Activated naive CD4-positive, alpha-beta T cell treated with anti-CD3 and anti-CD28 coated beads for 36 hours (primary cell): Measurements from ENCODE around the gene KRTAP3-2. TPM values are rescaled to one million over a fixed set of nuclear protein-coding genes. Genes with fewer than 3 reads are reported as not detected.
"Not testable (repeated sequence)": the region's sequence is repeated elsewhere in the genome, so short reads cannot be mapped to it uniquely, and the experiment has no call there.

Experiments used
- CTCF ChIA-PET: fragments of 350-600 bp; sonication (Branson Sonifier 250); formaldehyde crosslinking; loops from one replicate; lab custom pipeline; 2021; ENCODE audit warnings: antibody characterized with exemption; lab: Charles Lee
- DNase-seq: peaks from one replicate; pipeline ENCODE4 v3.0.0-alpha.2; 2020
- H3K27ac Mint-ChIP-seq: one replicate; pipeline ENCODE4 v1.8.0; 2021; ENCODE audit warnings: mild to moderate bottlenecking, mixed read lengths
- H3K27me3 Mint-ChIP-seq: one replicate; pipeline ENCODE4 v1.8.0; 2021; ENCODE audit warnings: low read depth, mixed read lengths
- H3K36me3 Mint-ChIP-seq: one replicate; pipeline ENCODE4 v1.8.0; 2021; ENCODE audit warnings: low read depth, mixed read lengths
- H3K4me1 Mint-ChIP-seq: one replicate; pipeline ENCODE4 v1.8.0; 2021; ENCODE audit warnings: low read depth, mixed read lengths
- H3K4me3 Mint-ChIP-seq: one replicate; pipeline ENCODE4 v1.8.0; 2021; ENCODE audit warnings: mild to moderate bottlenecking, moderate library complexity, mixed read lengths
- H3K9me3 Mint-ChIP-seq: one replicate; pipeline ENCODE4 v1.8.0; 2021; ENCODE audit warnings: mixed read lengths
- intact Hi-C: fragments of 100-400 bp; cut with micrococcal nuclease; formaldehyde crosslinking; loops from one replicate; pipeline ENCODE4 v1.15.1; 2023
- total RNA-seq, 2 experiments: library from RNA; stranded (reverse); gene quantifications; one replicate each; pipeline ENCODE4 v1.2.3, GENCODE V29; 2021

The KRTAP3-2 gene
- not detected for total RNA-seq

DNA sequence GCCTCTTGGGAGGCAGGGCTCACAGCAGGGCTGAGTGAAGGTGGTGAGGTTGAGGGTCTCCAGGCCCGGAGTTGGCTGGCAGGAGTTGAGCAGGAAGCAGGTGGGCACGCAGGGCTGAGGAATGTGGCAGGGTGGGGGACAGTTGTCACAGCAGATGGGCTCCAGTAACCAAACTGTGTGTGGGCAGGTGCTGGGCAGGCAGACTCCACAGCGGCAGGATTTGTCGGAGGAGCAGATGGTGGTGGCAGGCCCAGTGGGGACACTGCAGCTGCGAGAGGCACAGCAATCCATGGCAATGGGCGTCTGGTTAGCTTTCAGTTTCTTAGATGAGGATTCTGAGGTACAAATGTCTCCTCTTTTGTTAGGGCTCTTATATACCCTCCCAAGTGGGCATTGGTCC lies at the start of gene KRTAP3-2:
Gene KRTAP3-2 (minus strand): TSS at position 344 of the 400 bp plus-strand sequence. CDS start 53 bp downstream, at position 291.
- H3K4me1 Mint-ChIP-seq, H3K36me3 Mint-ChIP-seq, intact Hi-C loops, DNase-seq, H3K9me3 Mint-ChIP-seq, H3K4me3 Mint-ChIP-seq, CTCF ChIA-PET, H3K27ac Mint-ChIP-seq: not testable (repeated sequence)
- H3K27me3 Mint-ChIP-seq, result peaks cover 20% of the 10 kb centered on the region

- no peaks in the 10 kb centered on the region for H3K36me3 Mint-ChIP-seq
- no peak overlapping the region for H3K4me3 Mint-ChIP-seq
- H3K27me3 Mint-ChIP-seq, result peaks cover 29% of the 10 kb centered on the region
- H3K9me3 Mint-ChIP-seq, result no peaks in the 10 kb centered on the region
- CTCF ChIA-PET, result no interaction called here
- H3K27ac Mint-ChIP-seq, result no peak overlapping the region
- no peak for DNase-seq
- H3K4me1 Mint-ChIP-seq, result peaks cover 1% of the 10 kb centered on the region
- intact Hi-C loops, result no loop called here
These were observed 49.4 kb upstream of the KRTAP3-2 start for GRCh38 chr17:41049110-41049509.

DNA sequence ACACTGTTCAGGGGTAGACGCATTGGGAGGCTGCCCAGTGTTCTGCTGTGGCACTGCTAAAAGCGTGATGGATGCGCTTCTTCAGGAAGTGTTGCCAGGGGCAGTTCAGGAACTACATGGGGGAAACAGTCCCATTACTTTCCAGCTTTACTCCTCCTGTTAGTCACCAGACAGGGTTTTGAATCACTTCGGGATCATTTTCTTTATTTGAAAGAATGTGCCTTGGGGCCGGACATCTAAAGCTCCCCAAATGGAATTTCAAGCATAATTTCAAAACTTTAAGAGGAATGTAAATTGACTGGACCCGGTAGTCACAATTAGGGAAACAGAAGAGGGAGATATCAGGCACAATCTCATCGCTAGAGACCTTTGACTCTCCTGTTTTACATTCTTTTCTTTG lies 48.7 kb upstream of the KRTAP3-2 start:
- H3K4me3 Mint-ChIP-seq, result no peak overlapping the region
- no peaks in the 10 kb centered on the region for H3K36me3 Mint-ChIP-seq
- CTCF ChIA-PET, result no interaction called here
- H3K27me3 Mint-ChIP-seq, result peaks cover 29% of the 10 kb centered on the region
- intact Hi-C loops, result no loop called here
- peaks cover 3% of the 10 kb centered on the region for H3K9me3 Mint-ChIP-seq
- H3K4me1 Mint-ChIP-seq, result peaks cover 4% of the 10 kb centered on the region
- no peak overlapping the region for H3K27ac Mint-ChIP-seq
- DNase-seq, result no peak

DNA sequence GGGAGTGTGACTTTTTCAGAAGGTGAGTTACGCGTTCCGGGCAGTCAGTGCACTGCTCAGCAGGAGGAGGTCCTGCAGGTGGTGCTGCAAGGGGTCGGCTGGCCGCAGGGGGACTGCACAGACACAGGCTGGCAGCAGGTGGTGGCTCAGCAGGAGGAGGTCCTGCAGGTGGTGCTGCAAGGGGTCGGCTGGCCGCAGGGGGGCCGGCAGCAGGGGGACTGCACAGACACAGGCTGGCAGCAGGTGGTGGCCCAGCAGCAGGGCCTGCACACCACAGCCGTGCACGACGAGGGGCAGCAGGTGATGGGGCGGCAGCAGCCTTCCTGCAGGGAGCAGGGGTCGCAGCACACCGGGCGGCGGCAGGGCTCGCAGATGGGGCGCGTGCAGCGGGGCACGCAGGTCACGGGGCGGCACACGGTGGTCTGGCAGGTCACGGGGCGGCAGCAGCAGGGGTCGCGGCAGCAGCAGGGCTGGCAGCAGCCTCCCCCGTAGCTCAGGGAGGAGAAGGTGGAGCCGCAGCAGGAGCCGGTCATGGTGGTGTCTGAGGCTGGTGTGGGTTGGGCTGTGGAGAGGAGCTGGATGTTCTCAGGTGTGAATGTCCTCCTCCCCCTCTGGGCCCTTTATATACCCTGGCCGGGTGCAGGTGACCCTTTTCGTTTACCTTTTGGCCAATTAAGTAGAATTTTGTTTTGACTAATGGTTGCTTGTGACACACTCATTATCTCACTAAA lies 47.2 kb upstream of the KRTAP3-2 start, which contains the start of gene KRTAP2-1:
Gene KRTAP2-1 (minus strand): TSS at position 582 of the 731 bp plus-strand sequence. CDS start 49 bp downstream, at position 533.
- DNase-seq, H3K27ac Mint-ChIP-seq, H3K9me3 Mint-ChIP-seq, intact Hi-C loops, H3K4me3 Mint-ChIP-seq, H3K4me1 Mint-ChIP-seq, H3K36me3 Mint-ChIP-seq: not testable (repeated sequence)
- CTCF ChIA-PET, result interaction anchor here (0.6 kb wide), 1 partner anchor 60 kb away, joined by 3 read pairs; no protein-coding TSS in a partner anchor
- peaks cover 27% of the 10 kb centered on the region for H3K27me3 Mint-ChIP-seq

- intact Hi-C loops, result no loop called here
- Mint-ChIP-seq H3K36me3 (no peaks in the 10 kb centered on the region), H3K27me3 (peaks cover 18% of the 10 kb centered on the region), H3K27ac (no peak overlapping the region), H3K4me1 (peaks cover 4% of the 10 kb centered on the region), H3K4me3 (no peak overlapping the region), H3K9me3 (peaks cover 8% of the 10 kb centered on the region)
- DNase-seq, result no peak
- CTCF ChIA-PET, result no interaction called here
These were observed 43.2 kb upstream of the KRTAP3-2 start for GRCh38 chr17:41042953-41043352.

GRCh38 chr17:41040783-41041571 lies 41.3 kb upstream of the KRTAP3-2 start, which contains the start of gene KRTAP1-1:
TSS of gene KRTAP1-1 (minus strand) at chr17:41041450. CDS start at chr17:41041397, 53 bp downstream.
- H3K36me3 Mint-ChIP-seq, H3K9me3 Mint-ChIP-seq, H3K4me3 Mint-ChIP-seq, intact Hi-C loops, H3K4me1 Mint-ChIP-seq, DNase-seq, CTCF ChIA-PET, H3K27ac Mint-ChIP-seq, H3K27me3 Mint-ChIP-seq: not testable (repeated sequence)

DNA sequence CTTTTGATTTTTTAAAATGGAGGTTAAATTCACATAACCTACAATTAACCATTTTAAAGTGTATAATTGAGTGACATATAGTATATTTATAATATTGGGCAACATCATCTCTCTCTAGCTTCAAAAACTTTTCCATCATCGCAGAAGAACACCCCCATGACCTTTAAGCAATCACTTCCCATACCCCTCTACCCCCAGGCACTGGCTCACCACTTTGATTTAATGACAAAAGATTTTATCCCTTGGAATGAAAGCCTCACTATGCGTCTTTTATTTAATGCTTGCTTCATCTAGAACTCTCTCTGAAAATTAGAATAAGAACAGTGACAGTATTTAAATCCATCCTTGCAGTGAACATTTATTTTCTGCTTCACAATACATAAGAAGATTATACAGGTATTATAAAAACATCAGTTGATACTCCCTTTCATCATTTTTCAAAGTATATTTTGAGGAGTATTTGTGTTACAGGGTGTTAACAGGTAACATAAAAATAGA lies 38.2 kb upstream of the KRTAP3-2 start:
- CTCF ChIA-PET, result no interaction called here
- Mint-ChIP-seq H3K27me3 (no peaks in the 10 kb centered on the region), H3K27ac (no peak overlapping the region), H3K9me3 (peaks cover 2% of the 10 kb centered on the region), H3K4me3 (no peak overlapping the region), H3K4me1 (no peaks in the 10 kb centered on the region), H3K36me3 (no peaks in the 10 kb centered on the region)
- DNase-seq, result no peak
- intact Hi-C loops, result no loop called here

- H3K36me3 Mint-ChIP-seq, intact Hi-C loops, H3K4me1 Mint-ChIP-seq, CTCF ChIA-PET, H3K27ac Mint-ChIP-seq, H3K27me3 Mint-ChIP-seq, H3K9me3 Mint-ChIP-seq, DNase-seq, H3K4me3 Mint-ChIP-seq: not testable (repeated sequence)
These were observed 34.7 kb upstream of the KRTAP3-2 start, which contains the start of gene KRTAP1-3 for GRCh38 chr17:41034346-41034935. TSS of gene KRTAP1-3 (minus strand) at chr17:41034874. CDS start at chr17:41034821, 53 bp downstream.

- Mint-ChIP-seq H3K4me1 (no peaks in the 10 kb centered on the region), H3K36me3 (no peaks in the 10 kb centered on the region), H3K27me3 (peaks cover 6% of the 10 kb centered on the region), H3K27ac (no peak within 1 kb of the TSS), H3K9me3 (no peaks in the 10 kb centered on the region), H3K4me3 (no peak within 1 kb of the TSS)
- CTCF ChIA-PET, result no interaction called here
- intact Hi-C loops, result no loop called here
- DNase-seq, result no peak
These were observed 30.0 kb upstream of the KRTAP3-2 start, which contains the start of gene KRTAP1-4 for GRCh38 chr17:41029633-41030245. TSS of gene KRTAP1-4 (minus strand) at chr17:41030195. CDS start at chr17:41030078, 117 bp downstream.

- no peaks in the 10 kb centered on the region for H3K4me1 Mint-ChIP-seq
- H3K4me3 Mint-ChIP-seq, result no peak within 1 kb of the TSS
- H3K9me3 Mint-ChIP-seq, result no peaks in the 10 kb centered on the region
- CTCF ChIA-PET, result no interaction called here
- intact Hi-C loops, result no loop called here
- no peak for DNase-seq
- no peak within 1 kb of the TSS for H3K27ac Mint-ChIP-seq
- peaks cover 8% of the 10 kb centered on the region for H3K27me3 Mint-ChIP-seq
- H3K36me3 Mint-ChIP-seq, result no peaks in the 10 kb centered on the region
These were observed 27.2 kb upstream of the KRTAP3-2 start, which contains the start of gene KRTAP1-5 for GRCh38 chr17:41026715-41027471. TSS of gene KRTAP1-5 (minus strand) at chr17:41027208. CDS start at chr17:41027155, 53 bp downstream.

DNA sequence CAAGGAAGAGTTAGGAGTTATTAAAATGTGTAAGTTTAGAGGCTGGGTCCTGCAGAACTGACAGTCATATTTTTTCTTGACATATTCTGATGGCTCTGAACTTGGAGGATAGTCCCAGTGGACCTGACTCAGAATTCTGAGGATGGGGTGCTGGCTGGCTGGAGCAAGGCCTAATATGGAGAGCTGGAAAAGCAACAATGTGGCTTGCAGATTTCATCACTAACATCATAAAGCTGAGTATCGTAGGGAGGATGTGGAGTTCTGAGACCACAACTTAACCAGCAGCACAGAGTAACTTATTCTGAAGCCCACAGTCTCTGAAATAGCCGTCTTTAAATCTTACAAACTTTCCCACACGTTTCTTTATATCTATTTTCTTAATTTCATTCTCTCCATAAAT lies 25.0 kb upstream of the KRTAP3-2 start:
- no peak for DNase-seq
- Mint-ChIP-seq H3K9me3 (no peaks in the 10 kb centered on the region), H3K27ac (no peak overlapping the region), H3K4me1 (no peaks in the 10 kb centered on the region), H3K4me3 (no peak overlapping the region), H3K27me3 (peaks cover 5% of the 10 kb centered on the region), H3K36me3 (no peaks in the 10 kb centered on the region)
- intact Hi-C loops, result no loop called here
- CTCF ChIA-PET, result no interaction called here
